HTERT RPE-1 (cell line): ENCODE measurements around the gene SLAMF8.

Experiments used
- in situ Hi-C: fragments of 300-500 bp; cut with MboI; formaldehyde crosslinking; loops from 4 replicates; pipeline ENCODE4 v1.14.3; 2020; ENCODE audit warnings: low sequenced_read_pairs

SLAMF8 gene

GRCh38 chr1:159845751-159846629 is 19.3 kb downstream of the SLAMF8 start:
- in situ Hi-C loops: no loop called here

GRCh38 chr1:159847231-159847630 is 20.6 kb downstream of the SLAMF8 start:
- in situ Hi-C loops: no loop called here

GRCh38 chr1:159848326-159848725 is 21.7 kb downstream of the SLAMF8 start:
- in situ Hi-C loops: no loop called here

- in situ Hi-C loops: no loop called here
These were observed 23.1 kb downstream of the SLAMF8 start for GRCh38 chr1:159849626-159850366.

GRCh38 chr1:159851407-159851806 is 24.7 kb downstream of the SLAMF8 start:
- in situ Hi-C loops: no loop called here

- in situ Hi-C loops: no loop called here
These were observed 26.9 kb downstream of the SLAMF8 start for GRCh38 chr1:159853417-159854115.

- in situ Hi-C loops: no loop called here
These were observed 27.5 kb downstream of the SLAMF8 start for GRCh38 chr1:159854116-159854692.

GRCh38 chr1:159854693-159855192 is 28.1 kb downstream of the SLAMF8 start:
- in situ Hi-C loops: no loop called here

GRCh38 chr1:159855709-159856108 is 29.0 kb downstream of the SLAMF8 start:
- in situ Hi-C loops: no loop called here

GRCh38 chr1:159856576-159856975 is 29.9 kb downstream of the SLAMF8 start:
- in situ Hi-C loops: no loop called here

- in situ Hi-C loops: no loop called here
These were observed 31.2 kb downstream of the SLAMF8 start for GRCh38 chr1:159857889-159858288.

GRCh38 chr1:159859767-159860322 is 33.2 kb downstream of the SLAMF8 start:
- in situ Hi-C loops: no loop called here

GRCh38 chr1:159860456-159860855 is 33.8 kb downstream of the SLAMF8 start:
- in situ Hi-C loops: no loop called here

- in situ Hi-C loops: no loop called here
These were observed 34.5 kb downstream of the SLAMF8 start for GRCh38 chr1:159861218-159861617.

GRCh38 chr1:159862031-159862430 is 35.4 kb downstream of the SLAMF8 start:
- in situ Hi-C loops: no loop called here

GRCh38 chr1:159862557-159862956 is 35.9 kb downstream of the SLAMF8 start, which contains the start of gene VSIG8:
Gene VSIG8, minus strand, starts transcription at chr1:159862657. Its CDS starts 136 bp downstream, at chr1:159862521.
- in situ Hi-C loops: no loop called here

- in situ Hi-C loops: no loop called here
These were observed 37.6 kb downstream of the SLAMF8 start for GRCh38 chr1:159864262-159864661.

- in situ Hi-C loops: no loop called here
These were observed 39.4 kb downstream of the SLAMF8 start for GRCh38 chr1:159866066-159866465.

- in situ Hi-C loops: no loop called here
These were observed 40.4 kb downstream of the SLAMF8 start for GRCh38 chr1:159866905-159867663.

- in situ Hi-C loops: no loop called here
These were observed 41.0 kb downstream of the SLAMF8 start for GRCh38 chr1:159867664-159868026.
